AML-193 (cell line): ENCODE results near the gene RNF187.
"Not testable (repeated sequence)": the region's sequence is repeated elsewhere in the genome, so short reads cannot be mapped to it uniquely, and the experiment has no call there.

ENCODE experiments used
- DNase-seq, 2 experiments: peaks; one replicate each; lab custom pipeline; 2025; lab: John Stamatoyannopoulos, UW

Gene RNF187

DNA sequence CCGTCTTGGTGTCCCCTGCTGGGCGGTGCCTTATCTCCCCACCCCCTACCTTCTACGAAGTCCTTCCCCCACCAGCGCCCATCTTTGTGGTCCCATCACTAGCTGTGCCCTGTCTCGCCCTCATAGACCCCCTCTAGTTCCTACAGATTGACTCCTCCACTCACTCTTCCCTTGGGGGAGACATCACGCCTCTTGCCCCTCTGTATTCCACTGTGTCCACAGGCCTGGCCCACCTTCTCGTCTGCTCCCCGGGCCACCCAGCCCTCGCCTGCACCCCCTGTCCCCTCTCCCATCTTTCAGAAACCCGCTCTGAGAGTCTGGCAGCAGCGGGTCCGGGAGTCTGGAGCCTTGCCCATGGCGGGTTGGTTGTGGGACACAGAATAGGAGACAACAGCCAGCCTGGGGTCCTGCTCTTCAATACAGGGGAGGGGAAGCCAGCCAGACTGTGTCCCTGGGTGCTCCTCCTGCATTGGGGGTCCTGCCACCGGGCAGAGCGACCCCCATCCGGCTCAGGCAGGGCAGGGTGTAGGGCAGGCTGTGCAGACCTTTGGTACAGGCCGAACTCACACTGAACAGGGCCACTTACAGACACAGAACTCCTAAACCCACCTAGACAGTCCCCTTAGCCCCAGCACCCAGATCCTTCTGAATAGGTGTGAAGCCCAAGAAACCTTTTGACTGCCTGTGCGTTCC, 1.1 kb downstream of the RNF187 start:
- no peak for DNase-seq

GRCh38 chr1:228488818-228489674, 1.9 kb downstream of the RNF187 start:
- no peak for DNase-seq

DNA sequence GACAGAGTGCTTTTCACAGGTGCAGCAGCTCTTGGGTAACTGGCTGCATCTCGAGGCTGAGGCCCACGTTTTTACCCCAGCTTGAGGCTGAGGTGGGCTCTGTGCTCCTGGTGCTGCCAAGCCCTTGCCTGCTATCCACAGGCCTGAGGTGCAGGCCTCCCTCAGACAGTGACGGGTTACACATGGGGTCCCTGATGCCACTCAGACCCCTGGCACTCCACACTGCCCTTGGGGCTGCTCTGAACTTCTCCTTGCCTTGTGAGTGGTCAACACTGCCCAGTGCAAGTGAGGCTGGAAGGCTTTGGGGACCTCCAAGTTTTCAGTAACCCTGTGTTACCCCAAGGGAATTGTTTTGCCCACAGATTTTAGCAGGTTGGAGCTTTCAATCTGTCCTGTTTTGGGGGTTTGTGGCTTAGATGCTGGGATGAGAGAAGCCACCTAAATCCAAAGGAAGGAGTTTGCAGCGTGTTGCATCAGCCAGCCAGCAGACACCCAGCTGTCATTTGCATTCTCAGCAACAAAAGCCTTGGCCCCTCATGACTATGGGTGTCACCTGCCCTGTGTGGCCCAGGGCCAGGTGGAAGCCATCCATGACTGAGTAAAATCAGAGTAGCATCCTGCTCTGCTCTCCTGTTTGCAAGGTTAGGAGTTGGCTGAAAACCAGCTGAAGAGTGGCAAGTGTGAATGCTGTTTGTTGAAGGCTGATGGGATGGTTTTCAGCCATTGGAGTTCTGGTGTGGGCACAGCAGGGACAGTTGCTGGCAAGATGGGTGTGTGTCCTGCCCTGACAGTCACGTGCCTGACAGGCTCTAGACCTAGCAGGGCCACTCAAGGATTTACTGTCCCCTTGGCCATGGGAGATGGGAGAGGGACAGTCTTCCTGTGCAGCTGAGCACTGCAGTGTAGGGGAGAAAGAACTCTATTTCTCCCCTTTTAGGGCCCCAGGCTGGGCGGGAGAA, 3.2 kb downstream of the RNF187 start:
- no peak for DNase-seq

GRCh38 chr1:228493141-228494043, 6.2 kb downstream of the RNF187 start:
- DNase-seq, result no peak

- DNase-seq, result no peak
These were observed 6.8 kb downstream of the RNF187 start for GRCh38 chr1:228494044-228494353.

DNA sequence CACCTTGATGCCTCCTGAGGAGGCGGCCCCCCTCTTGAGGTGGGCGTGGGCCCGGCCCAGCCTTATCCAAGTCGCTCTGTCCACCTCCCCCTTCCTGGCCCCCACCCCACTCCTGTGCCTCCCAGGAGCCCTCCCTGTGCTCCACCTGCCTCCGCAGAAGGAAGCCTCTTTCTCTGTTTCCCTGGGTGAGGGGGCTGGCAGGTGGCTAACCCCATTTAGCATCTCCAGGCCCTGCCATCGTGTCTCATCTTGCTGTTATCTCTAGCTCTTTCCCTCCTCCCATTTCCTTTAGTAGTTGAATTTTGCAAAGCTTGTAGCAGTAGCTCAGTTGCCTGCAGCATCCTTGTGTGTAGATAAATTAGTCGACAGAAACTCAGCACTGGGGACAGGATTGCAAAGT, 7.2 kb downstream of the RNF187 start:
- no peak for DNase-seq

DNA sequence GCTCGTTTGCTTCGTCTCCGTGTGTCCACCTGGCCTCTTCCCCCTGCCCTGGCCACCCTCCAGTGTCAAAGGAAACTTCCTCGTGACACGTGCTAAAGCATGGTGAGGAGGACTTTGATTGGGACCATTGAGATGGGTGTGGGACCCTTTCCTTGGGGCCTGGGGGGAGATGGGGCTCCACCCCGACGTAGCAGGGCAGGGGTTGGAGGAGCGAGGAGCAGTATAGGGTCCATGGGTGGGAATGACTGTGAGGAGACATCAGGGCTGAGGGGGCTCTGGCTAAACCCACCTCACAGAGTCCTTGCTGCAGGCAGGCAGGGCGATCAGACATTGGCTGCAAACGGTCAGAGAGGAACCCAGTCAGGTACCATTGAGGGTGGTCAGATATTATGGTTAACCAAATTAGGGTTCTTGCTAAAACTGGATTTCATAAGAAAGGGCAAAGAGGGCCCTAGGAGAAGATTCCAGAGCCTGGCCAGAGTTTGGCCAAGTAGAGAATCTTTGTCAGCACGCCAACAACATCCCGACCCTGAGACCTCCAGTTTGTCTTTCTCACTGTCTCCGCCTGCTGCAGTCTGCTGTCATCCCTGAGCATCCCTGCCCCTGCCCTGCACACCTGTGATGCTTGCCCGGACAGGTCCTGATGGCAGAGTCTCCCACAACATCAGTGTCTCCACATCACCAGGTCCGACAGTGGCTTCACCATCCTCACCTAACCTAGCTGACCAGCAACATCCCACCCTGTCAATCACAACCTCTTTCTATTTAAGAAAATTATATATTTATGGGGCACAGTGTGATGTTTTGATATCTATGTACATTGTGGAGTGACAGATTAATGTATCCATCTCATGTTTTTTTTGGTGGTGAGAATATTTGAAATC, 8.0 kb downstream of the RNF187 start:
- no peak for DNase-seq

DNA sequence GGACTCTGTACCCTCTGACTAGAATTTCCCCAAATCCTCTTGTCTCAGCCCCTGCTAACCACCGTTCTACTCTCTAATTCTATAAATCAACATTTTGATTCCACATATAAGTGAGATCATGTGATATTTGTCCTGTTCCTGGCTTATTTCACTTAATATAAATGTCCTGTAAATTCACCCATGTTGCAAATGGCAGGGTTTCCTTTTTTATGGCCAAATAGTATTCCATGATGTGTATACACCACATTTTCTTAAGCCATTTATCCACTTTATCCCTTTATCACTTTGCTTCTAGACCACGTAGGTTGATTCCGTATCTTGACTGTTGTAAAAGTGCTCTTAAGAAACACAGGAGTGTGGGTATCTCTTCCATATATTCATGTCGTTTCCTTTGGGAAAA, 8.9 kb downstream of the RNF187 start:
- no peak for DNase-seq

GRCh38 chr1:228496494-228496893, 9.3 kb downstream of the RNF187 start:
- no peak for DNase-seq

DNA sequence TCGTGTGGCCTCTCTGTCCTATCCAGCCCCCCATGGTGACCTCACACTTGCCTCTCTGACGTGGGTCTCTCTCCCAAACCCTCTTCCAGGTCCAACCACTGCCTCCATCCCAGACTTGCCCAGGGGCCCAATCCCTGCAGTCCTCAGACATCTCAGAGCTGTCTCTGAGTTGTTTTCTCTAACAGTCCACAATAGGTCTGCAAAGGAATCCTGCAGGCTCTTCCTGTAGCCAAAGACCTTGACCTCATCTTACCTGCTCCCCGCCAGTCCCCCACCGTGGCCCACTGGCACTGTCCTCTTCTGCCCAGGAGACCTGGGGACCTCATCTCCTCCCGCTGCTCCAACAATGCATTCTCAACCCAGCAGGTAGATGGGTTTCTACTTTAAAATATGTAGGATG, 10.0 kb downstream of the RNF187 start:
- DNase-seq, result no peak

DNA sequence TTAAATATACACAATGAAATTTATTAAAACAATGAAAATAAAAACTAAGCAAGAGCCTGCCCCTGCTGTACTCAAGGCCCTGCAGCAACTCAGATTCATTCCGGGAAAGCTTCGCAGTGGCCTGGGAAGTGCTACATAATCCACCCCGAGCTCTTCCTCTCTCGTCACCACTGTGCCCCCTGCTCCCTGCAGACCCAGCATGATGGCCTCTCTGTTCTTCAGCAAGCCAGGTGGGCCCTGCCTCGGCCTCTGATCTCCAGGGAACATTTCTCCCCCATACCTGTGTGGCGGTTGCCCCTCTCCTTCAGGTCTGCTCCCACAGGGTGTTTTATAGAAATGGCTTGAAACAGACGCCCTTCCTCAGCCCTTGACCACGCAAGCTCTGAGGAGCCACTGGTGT, 10.6 kb downstream of the RNF187 start:
- no peak for DNase-seq

DNA sequence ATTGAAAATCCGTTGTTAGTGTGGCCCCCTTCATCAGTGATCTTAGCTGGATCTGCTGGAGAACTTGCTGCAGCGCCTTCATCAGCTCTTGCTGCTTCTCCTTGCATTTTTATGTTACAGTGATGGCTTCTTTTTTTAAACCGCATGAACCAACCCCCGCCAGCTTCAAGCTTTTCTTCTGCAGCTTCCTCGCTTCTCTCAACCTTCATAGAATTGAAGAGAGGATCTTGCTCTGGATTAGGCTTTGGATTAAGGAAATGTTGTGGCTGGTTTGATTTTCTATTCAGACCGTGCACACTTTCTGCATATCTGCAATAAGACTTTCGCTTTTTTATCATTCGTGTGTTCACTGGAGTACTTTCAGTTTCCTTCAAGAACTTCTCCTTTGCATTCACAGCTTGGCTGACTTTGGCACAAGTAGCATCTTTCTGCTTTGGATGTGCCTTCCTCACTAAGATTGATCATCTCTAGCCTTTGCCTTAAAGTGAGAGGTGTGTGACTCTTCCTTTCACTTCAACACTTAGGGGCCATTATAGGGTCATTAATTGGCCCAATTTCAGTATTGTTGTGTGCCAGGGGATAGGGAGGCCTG, 13.1 kb downstream of the RNF187 start:
- peak; percentile 4 to 26 for DNase-seq

- peak; percentile 76 to 85 for DNase-seq
These were observed 14.0 kb downstream of the RNF187 start for GRCh38 chr1:228500901-228501871.

GRCh38 chr1:228502522-228502921, 15.3 kb downstream of the RNF187 start:
- DNase-seq, result no peak

DNA sequence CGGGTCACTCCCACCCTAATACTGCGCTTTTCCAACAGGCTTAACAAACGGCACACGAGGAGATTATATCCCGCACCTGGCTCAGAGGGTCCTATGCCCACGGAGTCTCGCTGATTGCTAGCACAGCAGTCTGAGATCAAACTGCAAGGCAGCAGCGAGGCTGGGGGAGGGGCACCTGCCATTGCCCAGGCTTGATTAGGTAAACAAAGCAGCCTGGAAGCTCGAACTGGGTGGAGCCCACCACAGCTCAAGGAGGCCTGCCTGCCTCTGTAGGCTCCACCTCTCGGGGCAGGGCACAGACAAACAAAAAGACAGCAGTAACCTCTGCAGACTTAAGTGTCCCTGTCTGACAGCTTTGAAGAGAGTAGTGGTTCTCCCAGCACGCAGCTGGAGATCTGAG, 18.8 kb downstream of the RNF187 start:
- not testable (repeated sequence) for DNase-seq

DNA sequence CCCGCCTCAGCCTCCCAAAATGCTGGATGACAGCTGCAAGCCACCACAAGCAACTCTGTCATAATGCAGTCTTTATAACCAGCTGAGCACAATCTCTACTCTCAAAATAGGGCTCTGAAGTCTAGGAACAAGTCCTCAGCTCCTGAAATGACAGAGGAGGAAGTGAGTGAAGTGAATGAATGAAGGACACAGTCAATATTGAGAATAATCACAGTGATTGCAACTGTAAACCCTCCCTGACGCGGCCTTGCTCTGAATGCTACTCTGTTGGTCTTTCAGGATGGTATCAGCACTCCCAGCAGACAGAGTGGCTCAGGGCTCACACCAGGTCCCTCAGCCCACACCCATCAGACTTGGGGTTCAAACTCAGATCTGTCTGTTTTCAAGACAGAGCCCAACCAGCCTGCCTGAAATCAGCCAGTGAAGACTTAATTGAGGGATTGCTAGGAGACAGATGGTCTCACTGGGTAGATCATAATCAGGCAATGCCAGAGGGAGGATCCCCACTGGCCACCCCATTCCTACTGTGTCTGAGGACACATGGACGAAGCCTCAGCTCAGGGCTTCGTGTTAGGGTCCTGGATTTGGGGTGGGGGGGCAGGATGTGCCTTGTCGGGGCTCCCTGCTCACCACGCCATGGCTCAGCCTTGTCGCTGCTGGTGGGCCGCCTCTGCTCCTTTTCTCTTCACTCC, 20.9 kb downstream of the RNF187 start:
- no peak for DNase-seq

DNA sequence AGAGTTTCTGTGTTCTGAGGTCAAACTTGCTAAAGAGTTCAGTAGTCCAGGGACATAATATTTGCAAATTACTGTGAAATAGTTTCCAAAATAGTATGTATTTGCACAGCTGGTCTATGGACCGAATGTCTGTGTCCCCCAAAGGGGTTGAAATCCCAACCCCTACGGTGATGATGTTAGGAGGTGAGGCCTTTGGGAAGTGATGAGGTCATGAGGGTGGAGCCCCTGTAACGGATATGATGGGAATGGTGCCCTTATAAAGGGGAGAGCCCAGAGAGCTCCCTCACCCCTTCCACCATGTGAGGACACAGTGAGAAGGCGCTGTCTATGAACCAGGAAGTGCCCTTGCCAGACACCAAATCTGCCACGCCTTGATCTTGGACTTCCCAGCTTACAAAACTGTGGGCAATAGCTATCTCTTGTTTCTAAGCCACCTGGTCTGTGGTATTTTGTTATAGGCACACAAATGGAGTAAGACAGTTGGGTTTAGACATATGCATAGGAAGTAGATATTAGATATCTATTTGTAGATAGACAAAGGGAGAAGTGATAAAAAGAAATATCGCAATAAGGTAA, 21.7 kb downstream of the RNF187 start:
- no peak for DNase-seq
